22Rv1 (cell line): Measurements from ENCODE around the gene TIMM17A.

Source experiments
- CTCF ChIP-seq: fragments of 450-650 bp; IDR thresholded peaks from 2 replicates; pipeline ENCODE4 v1.5.1; 2017; ENCODE audit warnings: mild to moderate bottlenecking
- ZFX ChIP-seq: fragments of 450-650 bp; IDR thresholded peaks from 2 replicates; pipeline ENCODE4 v1.6.1; 2017; ENCODE audit warnings: antibody characterized with exemption, borderline replicate concordance

GRCh38 chr1:201942129-201942495 lies 13.2 kb upstream of the TIMM17A start:
- TF ChIP-seq CTCF (no peak), ZFX (no peak)
